Measurements from ENCODE around the gene SYNGR1.
"Not testable (repeated sequence)": the region's sequence is repeated elsewhere in the genome, so short reads cannot be mapped to it uniquely, and the experiment has no call there.

The SYNGR1 gene

GRCh38 chr22:39351689-39352214, 2.0 kb downstream of the SYNGR1 start:
- no peak for DNase-seq (ENCODE audit: low read depth)

- no peak for DNase-seq (ENCODE audit: low read depth)
Observed at GRCh38 chr22:39352306-39352891, 2.6 kb downstream of the SYNGR1 start.

GRCh38 chr22:39353346-39353745, 3.6 kb downstream of the SYNGR1 start:
- DNase-seq (ENCODE audit: low read depth), result no peak

- no peak for DNase-seq (ENCODE audit: low read depth)
Observed at GRCh38 chr22:39355080-39355479, 5.3 kb downstream of the SYNGR1 start.

- not testable (repeated sequence) for DNase-seq (ENCODE audit: low read depth)
Observed at GRCh38 chr22:39355805-39356204, 6.0 kb downstream of the SYNGR1 start.

GRCh38 chr22:39356464-39356863, 6.7 kb downstream of the SYNGR1 start:
- DNase-seq (ENCODE audit: low read depth), result no peak

GRCh38 chr22:39357110-39358108, 7.6 kb downstream of the SYNGR1 start:
- DNase-seq (ENCODE audit: low read depth), result not testable (repeated sequence)

- not testable (repeated sequence) for DNase-seq (ENCODE audit: low read depth)
Observed at GRCh38 chr22:39358197-39358596, 8.4 kb downstream of the SYNGR1 start.

- DNase-seq (ENCODE audit: low read depth), result no peak
Observed at GRCh38 chr22:39359659-39360195, 9.9 kb downstream of the SYNGR1 start.

GRCh38 chr22:39360242-39360641, 10.5 kb downstream of the SYNGR1 start:
- DNase-seq (ENCODE audit: low read depth), result no peak

- no peak for DNase-seq (ENCODE audit: low read depth)
Observed at GRCh38 chr22:39360674-39361413, 11.1 kb downstream of the SYNGR1 start.

- DNase-seq (ENCODE audit: low read depth), result no peak
Observed at GRCh38 chr22:39361496-39361895, 11.7 kb downstream of the SYNGR1 start.

GRCh38 chr22:39362271-39362670, 12.5 kb downstream of the SYNGR1 start:
- DNase-seq (ENCODE audit: low read depth), result no peak

- DNase-seq (ENCODE audit: low read depth), result no peak
Observed at GRCh38 chr22:39362932-39363331, 13.1 kb downstream of the SYNGR1 start.

- DNase-seq (ENCODE audit: low read depth), result no peak
Observed at GRCh38 chr22:39363751-39364515, 14.1 kb downstream of the SYNGR1 start.

- DNase-seq (ENCODE audit: low read depth), result no peak
Observed at GRCh38 chr22:39364714-39365491, 15.1 kb downstream of the SYNGR1 start.

- no peak for DNase-seq (ENCODE audit: low read depth)
Observed at GRCh38 chr22:39365492-39365780, 15.6 kb downstream of the SYNGR1 start.

- DNase-seq (ENCODE audit: low read depth), result no peak
Observed at GRCh38 chr22:39367035-39367434, 17.2 kb downstream of the SYNGR1 start.

GRCh38 chr22:39368461-39368911, 18.7 kb downstream of the SYNGR1 start:
- DNase-seq (ENCODE audit: low read depth), result no peak

GRCh38 chr22:39369186-39369585, 19.4 kb downstream of the SYNGR1 start:
- no peak for DNase-seq (ENCODE audit: low read depth)

GRCh38 chr22:39369586-39369985, 19.8 kb downstream of the SYNGR1 start:
- DNase-seq (ENCODE audit: low read depth), result no peak

Data from activated T-helper 1 cell treated with Interleukin-2 at 50 U/mL for 16 hours (primary cell).